22Rv1 (cell line): ENCODE data around the gene MINDY2.
"Not testable (repeated sequence)": the region's sequence is repeated elsewhere in the genome, so short reads cannot be mapped to it uniquely, and the experiment has no call there.

Experiments
- H3K27ac ChIP-seq: fragments of 450-650 bp; 2 replicates; pipeline ENCODE4 v1.5.1; 2017
- CTCF ChIP-seq: fragments of 450-650 bp; IDR thresholded peaks from 2 replicates; pipeline ENCODE4 v1.5.1; 2017; ENCODE audit warnings: mild to moderate bottlenecking
- ZFX ChIP-seq: fragments of 450-650 bp; IDR thresholded peaks from 2 replicates; pipeline ENCODE4 v1.6.1; 2017; ENCODE audit warnings: antibody characterized with exemption, borderline replicate concordance

Gene MINDY2

GRCh38 chr15:58876306-58877106 is 105.4 kb downstream of the MINDY2 start:
- H3K27ac ChIP-seq: peak overlapping the region; percentile 7; the same call in 1 of the 2 replicates
- TF ChIP-seq ZFX (no peak), CTCF (no peak)

GRCh38 chr15:58877999-58878825 is 107.1 kb downstream of the MINDY2 start:
- no peak for TF ChIP-seq ZFX
- no peak for TF ChIP-seq CTCF
- H3K27ac ChIP-seq: no peak overlapping the region

- TF ChIP-seq CTCF (no peak), ZFX (no peak)
- H3K27ac ChIP-seq: no peak overlapping the region
These were observed 109.2 kb downstream of the MINDY2 start for GRCh38 chr15:58880320-58880719.

GRCh38 chr15:58882243-58882642 is 111.1 kb downstream of the MINDY2 start:
- H3K27ac ChIP-seq: no peak overlapping the region
- TF ChIP-seq ZFX (no peak), CTCF (no peak)

GRCh38 chr15:58883926-58884325 is 112.8 kb downstream of the MINDY2 start:
- H3K27ac ChIP-seq: not testable (repeated sequence)

DNA sequence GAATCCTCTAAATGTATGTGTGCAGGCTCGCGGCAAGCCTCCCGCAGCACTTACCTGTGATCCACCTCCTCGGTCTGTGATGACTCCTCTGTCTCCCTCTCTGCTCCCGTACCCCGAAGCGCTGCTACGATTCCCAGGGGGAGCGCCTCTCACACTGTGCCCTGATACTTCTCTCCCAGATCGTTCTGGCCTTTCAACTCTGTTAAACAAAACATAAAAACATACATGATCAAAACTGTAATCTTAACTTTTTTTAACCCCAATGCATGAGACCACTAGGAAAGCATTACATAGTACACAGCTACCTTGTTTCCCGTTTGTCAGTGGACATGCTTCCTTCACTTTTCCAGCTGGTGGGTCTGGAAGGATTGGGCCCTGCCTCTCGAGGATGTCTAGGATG is 115.8 kb downstream of the MINDY2 start:
- no peak overlapping the region for H3K27ac ChIP-seq
- TF ChIP-seq ZFX: no peak
- TF ChIP-seq CTCF: no peak

DNA sequence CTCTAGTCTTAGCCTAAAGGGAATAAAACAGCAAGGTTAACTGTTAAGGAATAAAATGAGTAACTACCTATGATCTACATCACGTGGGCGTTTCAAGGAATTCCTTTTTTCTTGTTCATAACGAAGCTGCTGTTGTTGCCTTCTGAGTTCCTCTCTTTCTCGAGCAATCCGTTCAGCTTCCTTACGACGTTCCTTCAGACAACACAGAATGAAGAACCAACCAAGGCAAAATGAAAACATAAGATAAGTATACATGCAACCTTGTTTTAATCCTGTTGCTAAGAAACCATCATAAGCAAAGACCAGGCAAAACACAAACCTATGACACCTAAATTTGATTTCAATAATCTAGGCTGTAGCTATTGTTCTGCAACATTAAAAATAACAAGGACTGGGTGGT is 118.3 kb downstream of the MINDY2 start:
- H3K27ac ChIP-seq: no peak overlapping the region
- TF ChIP-seq CTCF: no peak
- no peak for TF ChIP-seq ZFX
